ENCODE data around the gene BACE2.

DNA sequence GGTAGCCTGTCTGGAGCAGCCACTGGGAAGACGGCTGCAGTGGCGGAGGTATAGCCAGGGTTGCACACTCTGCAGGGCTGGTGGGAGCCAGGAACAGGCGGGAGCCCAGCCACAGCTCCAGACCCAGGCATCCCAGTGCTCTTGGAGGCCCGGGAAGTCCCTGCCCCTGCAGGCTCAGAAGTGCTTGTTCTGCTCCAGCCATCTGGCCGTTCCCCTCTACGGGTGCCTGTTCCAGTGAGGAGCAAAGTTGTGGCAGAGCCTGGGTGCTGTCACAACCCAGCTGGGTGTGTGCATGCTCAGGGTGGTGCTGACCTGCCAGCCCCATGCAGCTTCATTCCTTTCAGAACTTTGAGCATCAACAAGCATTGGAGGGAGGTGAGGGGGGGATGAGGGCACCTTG lies 31.7 kb upstream of the BACE2 start:
- TF ChIP-seq, protein P1, sequence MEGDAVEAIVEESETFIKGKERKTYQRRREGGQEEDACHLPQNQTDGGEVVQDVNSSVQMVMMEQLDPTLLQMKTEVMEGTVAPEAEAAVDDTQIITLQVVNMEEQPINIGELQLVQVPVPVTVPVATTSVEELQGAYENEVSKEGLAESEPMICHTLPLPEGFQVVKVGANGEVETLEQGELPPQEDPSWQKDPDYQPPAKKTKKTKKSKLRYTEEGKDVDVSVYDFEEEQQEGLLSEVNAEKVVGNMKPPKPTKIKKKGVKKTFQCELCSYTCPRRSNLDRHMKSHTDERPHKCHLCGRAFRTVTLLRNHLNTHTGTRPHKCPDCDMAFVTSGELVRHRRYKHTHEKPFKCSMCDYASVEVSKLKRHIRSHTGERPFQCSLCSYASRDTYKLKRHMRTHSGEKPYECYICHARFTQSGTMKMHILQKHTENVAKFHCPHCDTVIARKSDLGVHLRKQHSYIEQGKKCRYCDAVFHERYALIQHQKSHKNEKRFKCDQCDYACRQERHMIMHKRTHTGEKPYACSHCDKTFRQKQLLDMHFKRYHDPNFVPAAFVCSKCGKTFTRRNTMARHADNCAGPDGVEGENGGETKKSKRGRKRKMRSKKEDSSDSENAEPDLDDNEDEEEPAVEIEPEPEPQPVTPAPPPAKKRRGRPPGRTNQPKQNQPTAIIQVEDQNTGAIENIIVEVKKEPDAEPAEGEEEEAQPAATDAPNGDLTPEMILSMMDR (IDR thresholded peaks at IDR 0.05): no peak
- no peak for TF ChIP-seq EZH2 (IDR thresholded peaks at IDR 0.05; ENCODE audit: borderline replicate concordance, insufficient read depth, low read depth, low read length, poor library complexity, severe bottlenecking)
